IMR-90 (cell line): ENCODE results near the gene FRG2. TPM values are rescaled to one million over a fixed set of nuclear protein-coding genes. Genes with fewer than 3 reads are reported as not detected.

ENCODE experiments used
- ATAC-seq: fragments of 200-7000 bp; cut with Tn5 transposase; 2 replicates; pipeline ENCODE4 v1.9.1; 2020; ENCODE audit warnings: low read depth, mild to moderate bottlenecking, moderate library complexity
- BruUV-seq: library from RNA; stranded (reverse); fragments of 400-500 nt; replicated peaks from 2 replicates; lab custom pipeline; 2021; lab: Mats Ljungman, UMichigan
- CTCF ChIA-PET: fragments of 300-600 bp; formaldehyde crosslinking; extraction: SDS; loops from one replicate; lab custom pipeline; 2021; ENCODE audit warnings: antibody characterized with exemption; lab: Yijun Ruan, JAX
- POLR2A ChIA-PET: fragments of 300-600 bp; sonication (Branson Sonifier 250); formaldehyde crosslinking; loops from one replicate; lab custom pipeline; 2022; ENCODE audit warnings: antibody characterized with exemption; ENCODE audit not compliant: unreplicated experiment; lab: Charles Lee
- DNase-seq: peaks from one replicate; pipeline ENCODE4 v3.0.0; 2013
- H2AFZ ChIP-seq: replicated peaks from 2 replicates; pipeline ENCODE3; 2013; ENCODE audit warnings: low read length, mild to moderate bottlenecking; ENCODE audit not compliant: poor library complexity
- H2AK5ac ChIP-seq: 2 replicates; pipeline ENCODE4 v1.6.1; 2013; ENCODE audit warnings: low read depth, low read length, inconsistent platforms
- H2AK9ac ChIP-seq: replicated peaks from 2 replicates; pipeline ENCODE3; 2013; ENCODE audit warnings: mild to moderate bottlenecking, low read depth, low read length, moderate library complexity; ENCODE audit not compliant: poor library complexity
- H2BK120ac ChIP-seq: 2 replicates; pipeline ENCODE4 v1.6.1; 2013; ENCODE audit warnings: low read depth, low read length, inconsistent platforms
- H2BK15ac ChIP-seq: 3 replicates; pipeline ENCODE4 v1.6.1; 2013; ENCODE audit warnings: low read depth, low read length, inconsistent platforms
- H2BK20ac ChIP-seq: 2 replicates; pipeline ENCODE4 v1.6.1; 2013; ENCODE audit warnings: low read depth, mild to moderate bottlenecking, inconsistent platforms, low read length, moderate library complexity
- H2BK5ac ChIP-seq: 2 replicates; pipeline ENCODE4 v1.6.1; 2013; ENCODE audit warnings: mild to moderate bottlenecking, low read depth, low read length, inconsistent platforms; ENCODE audit not compliant: poor library complexity, severe bottlenecking
- H3K14ac ChIP-seq: replicated peaks from 2 replicates; pipeline ENCODE4 v1.6.1; 2013; ENCODE audit warnings: low read depth, low read length, inconsistent platforms
- H3K18ac ChIP-seq: 2 replicates; pipeline ENCODE4 v1.6.1; 2013; ENCODE audit warnings: low read depth, low read length, control low read depth
- H3K23ac ChIP-seq: 2 replicates; pipeline ENCODE4 v1.6.1; 2013; ENCODE audit warnings: low read depth, low read length, inconsistent platforms
- H3K27ac ChIP-seq: 2 replicates; pipeline ENCODE4 v1.5.1; 2013; ENCODE audit warnings: mild to moderate bottlenecking, control low read depth, low read length; ENCODE audit not compliant: insufficient read depth
- H3K27me3 ChIP-seq: 2 replicates; pipeline ENCODE4 v1.6.1; 2013; ENCODE audit warnings: low read length; ENCODE audit not compliant: control insufficient read depth, insufficient read depth
- H3K36me3 ChIP-seq: 2 replicates; pipeline ENCODE4 v1.6.1; 2013; ENCODE audit warnings: low read length, mixed read lengths; ENCODE audit not compliant: control insufficient read depth, insufficient read depth
- H3K4ac ChIP-seq: 2 replicates; pipeline ENCODE4 v1.6.1; 2013; ENCODE audit warnings: low read depth, low read length, inconsistent platforms
- H3K4me1 ChIP-seq: 2 replicates; pipeline ENCODE4 v1.6.1; 2013; ENCODE audit warnings: low read length, mixed read lengths; ENCODE audit not compliant: control insufficient read depth, insufficient read depth
- H3K4me2 ChIP-seq: 2 replicates; pipeline ENCODE4 v1.6.1; 2013; ENCODE audit warnings: low read depth, mild to moderate bottlenecking, control low read depth, low read length, moderate library complexity
- H3K4me3 ChIP-seq: 2 replicates; pipeline ENCODE4 v1.5.1; 2013; ENCODE audit warnings: low read depth, mild to moderate bottlenecking, control low read depth, low read length, moderate library complexity; ENCODE audit not compliant: insufficient read depth
- H3K56ac ChIP-seq: 2 replicates; pipeline ENCODE4 v1.6.1; 2013; ENCODE audit warnings: low read length, inconsistent platforms; ENCODE audit not compliant: insufficient read depth; ENCODE audit errors: extremely low read depth
- H3K79me1 ChIP-seq, 2 experiments: 2 replicates each; pipeline ENCODE4 v1.6.1; 2013; ENCODE audit warnings: low read length in 2 of 2, inconsistent platforms in 1 of 2, low read depth in 1 of 2
- H3K9ac ChIP-seq: 2 replicates; pipeline ENCODE4 v1.6.1; 2013; ENCODE audit warnings: low read depth, low read length, control low read depth
- H3K9me1 ChIP-seq: 2 replicates; pipeline ENCODE4 v1.6.1; 2013; ENCODE audit warnings: low read length, inconsistent platforms; ENCODE audit not compliant: insufficient read depth
- H3K9me3 ChIP-seq: 2 replicates; pipeline ENCODE4 v1.6.1; 2013; ENCODE audit warnings: low read length; ENCODE audit not compliant: control insufficient read depth, insufficient read depth
- H4K20me1 ChIP-seq: 2 replicates; pipeline ENCODE4 v1.6.1; 2013; ENCODE audit warnings: low read length, inconsistent platforms; ENCODE audit not compliant: insufficient read depth
- H4K5ac ChIP-seq: 2 replicates; pipeline ENCODE4 v1.6.1; 2013; ENCODE audit warnings: mild to moderate bottlenecking, low read depth, low read length, control low read depth
- H4K8ac ChIP-seq, 2 experiments: 2 replicates each; pipeline ENCODE4 v1.6.1; 2013; ENCODE audit warnings: low read depth in 2 of 2, low read length in 2 of 2, control low read depth in 1 of 2, inconsistent platforms in 1 of 2
- H4K91ac ChIP-seq: 2 replicates; pipeline ENCODE4 v1.6.1; 2013; ENCODE audit warnings: low read depth, low read length, inconsistent platforms; ENCODE audit not compliant: insufficient read depth
- BHLHE40 ChIP-seq: fragments of 150-350 bp; IDR thresholded peaks from 2 replicates; pipeline ENCODE4 v1.6.1; 2016; ENCODE audit warnings: mild to moderate bottlenecking, low read depth, low read length
- CEBPB ChIP-seq: IDR thresholded peaks from 2 replicates; pipeline ENCODE4 v1.6.1; 2012; ENCODE audit warnings: low read depth, low read length, improper control_type of control experiment
- CHD1 ChIP-seq: IDR thresholded peaks from 2 replicates; pipeline ENCODE4 v1.6.1; 2012; ENCODE audit warnings: low read depth, low read length, improper control_type of control experiment
- CTCF ChIP-seq: conservative IDR thresholded peaks from 2 replicates; pipeline ENCODE4 v1.5.1; 2012; ENCODE audit warnings: mild to moderate bottlenecking, low read depth, low read length, improper control_type of control experiment
- ELK1 ChIP-seq: fragments of 150-350 bp; IDR thresholded peaks from 2 replicates; pipeline ENCODE4 v1.6.1; 2016; ENCODE audit warnings: low read depth, mild to moderate bottlenecking, low read length, moderate library complexity, borderline replicate concordance
- FOS ChIP-seq: fragments of 150-350 bp; IDR thresholded peaks from 2 replicates; pipeline ENCODE4 v1.6.1; 2016; ENCODE audit warnings: low read depth, low read length
- MAFK ChIP-seq: IDR thresholded peaks from 2 replicates; pipeline ENCODE4 v1.6.1; 2012; ENCODE audit warnings: low read depth, low read length, improper control_type of control experiment
- MAZ ChIP-seq: IDR thresholded peaks from 2 replicates; pipeline ENCODE4 v1.6.1; 2012; ENCODE audit warnings: low read depth, mild to moderate bottlenecking, low read length, improper control_type of control experiment, moderate library complexity, borderline replicate concordance
- NFE2L2 ChIP-seq: fragments of 150-350 bp; IDR thresholded peaks from 2 replicates; pipeline ENCODE4 v1.6.1; 2016; ENCODE audit warnings: low read depth, mild to moderate bottlenecking, low read length
- POLR2A ChIP-seq: IDR thresholded peaks from 2 replicates; pipeline ENCODE4 v1.6.1; 2012; ENCODE audit warnings: mild to moderate bottlenecking, low read depth, low read length
- RAD21 ChIP-seq: IDR thresholded peaks from 2 replicates; pipeline ENCODE4 v1.6.1; 2012; ENCODE audit warnings: low read length, improper control_type of control experiment
- RCOR1 ChIP-seq: IDR thresholded peaks from 2 replicates; pipeline ENCODE4 v1.6.1; 2012; ENCODE audit warnings: mild to moderate bottlenecking, low read length, improper control_type of control experiment; ENCODE audit not compliant: insufficient replicate concordance
- RFX5 ChIP-seq: IDR thresholded peaks from 2 replicates; pipeline ENCODE4 v1.8.0; 2012; ENCODE audit warnings: low read depth, mild to moderate bottlenecking, low read length, moderate library complexity
- SMC3 ChIP-seq: fragments of 150-350 bp; IDR thresholded peaks from 2 replicates; pipeline ENCODE4 v1.6.1; 2016; ENCODE audit warnings: low read depth, mild to moderate bottlenecking, antibody characterized with exemption, low read length, moderate library complexity
- USF2 ChIP-seq: fragments of 150-350 bp; IDR thresholded peaks from 2 replicates; pipeline ENCODE4 v1.6.1; 2017; ENCODE audit warnings: mild to moderate bottlenecking, antibody characterized with exemption, low read length, low read depth
- WGBS, 2 experiments: methylation state at CpG; one replicate each; pipeline versions ENCODE4 v1.1.5 to v1.1.7; 2013; ENCODE audit warnings: missing lambda C conversion rate in 2 of 2; ENCODE audit not compliant: insufficient read length in 1 of 2; ENCODE audit errors: extremely low coverage in 2 of 2; 5-methylcytosine and 5-hydroxymethylcytosine counted together
- dilution Hi-C: fragments of 300-500 bp; cut with HindIII; formaldehyde crosslinking; loops from one replicate; pipeline ENCODE4 v1.14.3; 2018; ENCODE audit warnings: low sequenced_read_pairs; ENCODE audit not compliant: unreplicated experiment
- in situ Hi-C: fragments of 300-500 bp; cut with MboI; formaldehyde crosslinking; loops from 3 replicates; pipeline ENCODE4 v1.14.3; 2019; ENCODE audit warnings: low sequenced_read_pairs, inconsistent platforms, mixed read lengths
- intact Hi-C: fragments of 100-400 bp; cut with micrococcal nuclease; formaldehyde crosslinking; loops from 2 replicates; pipeline ENCODE4 v1.10.0; 2022
- polyA plus RNA-seq, 3 experiments: library from polyadenylated mRNA; depleted of rRNA; stranded (reverse); fragments of >200 nt; gene quantifications; 2 replicates each; pipeline ENCODE4 v1.2.3, GENCODE V29; 2012; ENCODE audit warnings: low replicate concordance in 1 of 3
- total RNA-seq: library from RNA; depleted of rRNA; stranded (reverse); fragments of >200 nt; gene quantifications from 2 replicates; pipeline ENCODE4 v1.2.3, GENCODE V29; 2012

Gene FRG2
- total and polyA plus RNA-seq, 2 of the 4 experiments (the other 2 are of a cell fraction), result not detected

GRCh38 chr4:190017357-190018200 lies 9.5 kb downstream of the FRG2 start:
- H2BK20ac ChIP-seq, result no peak overlapping the region
- H3K4me2 ChIP-seq, result no peak overlapping the region
- in situ Hi-C loops (no loop called here), intact Hi-C loops (no loop called here), dilution Hi-C loops (no loop called here)
- no peak overlapping the region for H2AK9ac ChIP-seq
- ATAC-seq (no peak), DNase-seq (no peak)
- no peak overlapping the region for H4K5ac ChIP-seq
- H3K27me3 ChIP-seq, result peaks cover 61% of the 10 kb centered on the region
- H3K18ac ChIP-seq, result no peak overlapping the region
- no peak overlapping the region for H3K23ac ChIP-seq
- BruUV-seq, result no TSS peak
- no peak overlapping the region for H3K9ac ChIP-seq
- H3K36me3 ChIP-seq, result no peaks in the 10 kb centered on the region
- CTCF ChIA-PET, result no interaction called here
- H3K4ac ChIP-seq, result no peak overlapping the region
- POLR2A ChIA-PET, result no interaction called here
- no peak overlapping the region for H2AK5ac ChIP-seq
- no peak overlapping the region for H3K27ac ChIP-seq
- H4K91ac ChIP-seq, result no peak overlapping the region
- no peak overlapping the region for H3K14ac ChIP-seq
- H4K8ac ChIP-seq, result no peak overlapping the region
- H2BK15ac ChIP-seq, result no peak overlapping the region
- H2BK120ac ChIP-seq, result no peak overlapping the region
- peaks cover 4% of the 10 kb centered on the region; the same call in 1 of the 2 replicates for H3K9me3 ChIP-seq
- no peak overlapping the region for H2BK5ac ChIP-seq
- WGBS, 2 experiments, result 2% methylated on average over 28 of the region's 62 CpGs; no CpG with 5 or more reads in 1 of the 2 experiments
- H2AFZ ChIP-seq, result no peak overlapping the region
- no peak overlapping the region for H3K4me3 ChIP-seq
- H3K4me1 ChIP-seq, result no peaks in the 10 kb centered on the region
- no peak overlapping the region for H3K56ac ChIP-seq
- H4K20me1 ChIP-seq, result no peaks in the 10 kb centered on the region
- no peaks in the 10 kb centered on the region for H3K79me1 ChIP-seq
- no peaks in the 10 kb centered on the region for H3K9me1 ChIP-seq
- TF ChIP-seq USF2, result no peak
- no peak for TF ChIP-seq CTCF
- no peak for TF ChIP-seq ELK1
- no peak for TF ChIP-seq SMC3
- TF ChIP-seq FOS, result no peak
- TF ChIP-seq RFX5, result no peak
- TF ChIP-seq RCOR1, result no peak
- TF ChIP-seq CHD1, result no peak
- no peak for TF ChIP-seq POLR2A
- no peak for TF ChIP-seq NFE2L2
- TF ChIP-seq CEBPB, result no peak
- TF ChIP-seq MAZ, result no peak
- no peak for TF ChIP-seq RAD21
- no peak for TF ChIP-seq BHLHE40
- TF ChIP-seq MAFK, result no peak
